ENCODE measurements around the gene TANC1.

TANC1 gene

DNA sequence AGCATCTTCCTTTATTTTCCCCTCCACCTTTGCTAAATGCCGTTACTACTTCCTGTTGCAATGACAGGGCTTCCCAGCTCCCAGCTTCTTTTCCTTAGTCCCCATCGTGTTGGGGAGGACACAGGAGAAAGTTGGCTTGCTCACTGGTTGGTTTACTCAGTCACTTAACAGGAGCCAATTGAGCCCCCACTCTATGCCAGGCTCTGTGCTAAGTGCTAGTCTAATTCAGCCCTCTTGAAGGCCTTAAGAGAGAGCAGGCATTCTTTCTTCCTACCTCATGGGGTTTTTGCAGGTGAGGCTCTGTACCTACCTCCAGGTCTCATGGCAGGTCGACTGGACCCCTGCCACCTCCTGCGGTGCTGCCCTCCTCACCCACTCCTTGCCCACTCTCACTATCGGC, 20.1 kb downstream of the TANC1 start:
- no peak overlapping the region for H3K9ac ChIP-seq (ENCODE audit: low read length)
- H3K27me3 ChIP-seq (ENCODE audit: control insufficient read depth, insufficient read depth, low read length), result no peaks in the 10 kb centered on the region
- H3K36me3 ChIP-seq (ENCODE audit: control insufficient read depth, insufficient read depth, low read length), result no peaks in the 10 kb centered on the region
- H3K9me3 ChIP-seq (ENCODE audit: control insufficient read depth, low read length), result no peaks in the 10 kb centered on the region
- no peak overlapping the region for H3K4me3 ChIP-seq (ENCODE audit: low read length)
- H3K4me1 ChIP-seq (ENCODE audit: control insufficient read depth, insufficient read depth, low read length), result no peaks in the 10 kb centered on the region

GRCh38 chr2:158989165-158989564, 20.7 kb downstream of the TANC1 start:
- Histone ChIP-seq H3K9me3 (ENCODE audit: control insufficient read depth, low read length) (no peaks in the 10 kb centered on the region), H3K27me3 (ENCODE audit: control insufficient read depth, insufficient read depth, low read length) (no peaks in the 10 kb centered on the region), H3K4me3 (ENCODE audit: low read length) (no peak overlapping the region), H3K9ac (ENCODE audit: low read length) (no peak overlapping the region), H3K36me3 (ENCODE audit: control insufficient read depth, insufficient read depth, low read length) (no peaks in the 10 kb centered on the region), H3K4me1 (ENCODE audit: control insufficient read depth, insufficient read depth, low read length) (peaks cover 5% of the 10 kb centered on the region)

DNA sequence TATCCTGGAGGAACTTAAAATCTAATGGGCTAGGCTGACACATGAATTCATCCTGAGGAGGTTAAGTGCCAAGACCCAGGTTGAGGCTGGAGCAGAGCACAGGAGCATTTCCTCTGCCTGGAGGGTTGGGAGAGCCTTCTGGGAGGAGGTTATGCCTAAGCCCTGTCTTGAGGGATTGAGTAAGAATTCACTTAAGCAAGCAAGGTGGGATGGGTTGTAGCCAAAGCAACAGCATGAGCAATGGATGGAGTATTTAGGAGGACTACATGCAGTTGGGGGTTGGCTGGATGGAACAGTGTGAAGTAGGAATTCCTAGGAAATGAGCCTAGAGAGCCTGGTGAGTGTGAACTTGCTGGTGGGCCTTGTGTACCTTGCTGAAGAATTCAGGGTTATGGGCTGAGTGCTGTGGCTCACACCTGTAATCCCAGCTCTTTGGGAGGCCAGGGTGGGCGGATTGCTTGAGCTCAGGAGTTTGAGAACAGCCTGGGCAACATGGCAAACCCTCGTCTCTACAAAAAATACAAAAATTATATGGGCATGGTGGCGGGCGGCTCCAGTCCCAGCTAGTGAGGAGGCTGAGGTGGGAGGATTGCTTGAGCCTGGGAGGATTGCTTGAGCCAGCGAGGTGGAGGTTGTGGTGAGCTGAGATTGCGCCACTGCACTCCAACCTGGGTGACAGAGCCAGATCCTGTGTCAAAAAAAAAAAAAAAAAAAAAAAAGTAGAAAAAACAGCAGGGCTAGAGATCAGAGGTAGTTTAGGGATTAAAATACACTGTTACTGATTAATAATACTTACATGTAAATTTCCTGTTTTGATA, 22.2 kb downstream of the TANC1 start:
- Histone ChIP-seq H3K9me3 (ENCODE audit: control insufficient read depth, low read length) (no peaks in the 10 kb centered on the region), H3K27me3 (ENCODE audit: control insufficient read depth, insufficient read depth, low read length) (no peaks in the 10 kb centered on the region), H3K36me3 (ENCODE audit: control insufficient read depth, insufficient read depth, low read length) (no peaks in the 10 kb centered on the region), H3K4me3 (ENCODE audit: low read length) (no peak overlapping the region), H3K9ac (ENCODE audit: low read length) (no peak overlapping the region), H3K4me1 (ENCODE audit: control insufficient read depth, insufficient read depth, low read length) (peaks cover 8% of the 10 kb centered on the region)

DNA sequence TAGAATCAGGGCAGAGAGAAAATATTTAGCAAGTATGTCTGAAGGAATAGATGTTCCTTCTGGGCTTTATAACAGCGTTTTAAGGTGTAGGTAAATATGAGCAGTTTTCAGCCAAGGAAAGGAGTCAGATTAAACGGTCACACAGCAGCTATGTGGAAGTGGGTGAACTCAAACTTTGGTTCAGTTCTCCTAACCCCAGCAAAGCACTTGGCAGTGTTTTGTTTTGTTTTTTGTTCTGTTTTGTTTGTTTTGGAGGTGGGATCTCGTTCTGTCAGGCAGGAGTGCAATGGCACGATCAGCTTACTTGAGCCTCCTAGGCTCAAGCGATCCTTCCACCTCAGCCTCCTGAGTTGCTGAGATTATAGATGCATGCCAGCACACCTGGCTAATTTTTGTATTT, 24.6 kb downstream of the TANC1 start:
- H3K9ac ChIP-seq (ENCODE audit: low read length), result no peak overlapping the region
- peaks cover 18% of the 10 kb centered on the region for H3K4me1 ChIP-seq (ENCODE audit: control insufficient read depth, insufficient read depth, low read length)
- H3K27me3 ChIP-seq (ENCODE audit: control insufficient read depth, insufficient read depth, low read length), result no peaks in the 10 kb centered on the region
- no peak overlapping the region for H3K4me3 ChIP-seq (ENCODE audit: low read length)
- no peaks in the 10 kb centered on the region for H3K36me3 ChIP-seq (ENCODE audit: control insufficient read depth, insufficient read depth, low read length)
- no peaks in the 10 kb centered on the region for H3K9me3 ChIP-seq (ENCODE audit: control insufficient read depth, low read length)

DNA sequence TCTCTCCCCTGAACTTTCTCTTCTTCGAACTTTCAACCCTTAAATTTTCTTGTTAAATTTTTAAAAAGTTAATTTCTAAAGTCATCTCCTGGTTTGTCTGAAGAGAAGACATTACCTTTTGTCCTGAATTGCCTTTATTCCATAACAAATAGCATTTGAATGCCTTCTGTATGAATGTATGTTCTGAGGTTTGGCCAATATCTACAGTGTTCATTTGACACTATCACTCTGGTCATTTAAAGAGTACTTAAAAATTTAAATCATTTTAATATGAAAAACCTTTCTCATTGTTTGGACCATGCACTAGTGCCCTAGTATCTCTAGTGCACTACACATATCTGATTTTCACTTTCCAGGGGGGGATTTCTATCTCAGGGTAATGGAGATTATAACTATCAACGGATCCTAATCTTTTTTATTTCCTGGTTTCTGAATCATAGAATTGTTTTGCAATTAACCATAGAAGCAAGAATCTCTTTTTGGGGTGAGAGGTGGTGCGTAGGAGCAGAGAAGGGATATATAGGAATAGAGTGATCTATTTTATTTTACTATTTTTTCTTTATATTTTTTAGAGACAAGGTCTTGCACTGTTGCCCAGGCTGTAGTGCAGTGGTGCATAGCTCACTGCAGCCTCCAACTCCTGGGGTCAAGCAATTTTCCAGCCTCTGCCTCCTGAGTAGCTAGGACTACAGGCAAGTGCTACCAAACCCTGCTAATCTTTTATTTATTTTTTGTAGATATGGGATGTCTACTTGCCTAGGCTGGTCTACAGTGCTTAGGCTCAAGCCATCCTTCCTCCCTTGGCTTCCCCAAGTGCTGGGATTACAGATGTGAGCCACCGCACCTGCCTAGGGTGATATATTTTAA, 25.5 kb downstream of the TANC1 start:
- peaks cover 25% of the 10 kb centered on the region for H3K4me1 ChIP-seq (ENCODE audit: control insufficient read depth, insufficient read depth, low read length)
- no peak overlapping the region for H3K4me3 ChIP-seq (ENCODE audit: low read length)
- no peaks in the 10 kb centered on the region for H3K27me3 ChIP-seq (ENCODE audit: control insufficient read depth, insufficient read depth, low read length)
- H3K9ac ChIP-seq (ENCODE audit: low read length), result no peak overlapping the region
- no peaks in the 10 kb centered on the region for H3K36me3 ChIP-seq (ENCODE audit: control insufficient read depth, insufficient read depth, low read length)
- H3K9me3 ChIP-seq (ENCODE audit: control insufficient read depth, low read length), result no peaks in the 10 kb centered on the region

DNA sequence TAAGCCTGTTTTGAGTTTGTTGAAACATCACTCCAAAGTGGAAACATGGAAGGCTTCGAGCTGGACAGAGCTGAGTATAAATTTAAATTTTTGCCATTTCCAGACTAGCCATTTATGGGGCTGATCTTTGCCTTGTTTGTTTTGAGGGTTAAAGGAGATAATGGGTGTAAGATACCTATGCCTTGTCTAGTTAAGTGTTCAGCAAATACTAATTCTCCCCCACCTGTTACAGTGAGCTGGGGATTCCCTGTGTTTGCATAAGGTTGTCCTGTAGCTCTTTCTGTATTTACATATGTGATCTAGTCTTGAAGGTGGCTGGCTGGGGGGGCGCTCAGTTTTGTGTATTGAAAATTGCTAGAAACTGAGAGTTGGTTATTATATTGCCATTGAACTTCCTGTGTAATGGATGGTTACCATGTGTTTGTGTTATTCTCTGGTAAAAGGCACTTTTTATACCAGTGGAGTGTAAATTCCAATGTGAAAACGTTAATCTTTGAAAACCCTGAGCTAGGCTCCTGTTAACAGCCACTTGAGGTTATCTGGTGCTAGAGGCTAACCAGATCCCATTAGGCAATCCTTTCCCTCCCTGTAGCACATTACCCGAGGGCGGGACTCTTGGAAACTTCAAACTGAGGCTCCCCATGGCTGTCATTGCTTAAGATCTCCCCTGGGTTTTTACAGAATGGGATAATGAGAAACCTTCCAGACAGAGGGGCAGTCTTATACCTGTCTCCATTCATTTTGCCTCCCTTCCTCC, 26.7 kb downstream of the TANC1 start:
- Histone ChIP-seq H3K9ac (ENCODE audit: low read length) (no peak overlapping the region), H3K4me1 (ENCODE audit: control insufficient read depth, insufficient read depth, low read length) (peaks cover 28% of the 10 kb centered on the region), H3K9me3 (ENCODE audit: control insufficient read depth, low read length) (no peaks in the 10 kb centered on the region), H3K36me3 (ENCODE audit: control insufficient read depth, insufficient read depth, low read length) (no peaks in the 10 kb centered on the region), H3K4me3 (ENCODE audit: low read length) (no peak overlapping the region), H3K27me3 (ENCODE audit: control insufficient read depth, insufficient read depth, low read length) (no peaks in the 10 kb centered on the region)

- H3K36me3 ChIP-seq (ENCODE audit: control insufficient read depth, insufficient read depth, low read length), result no peaks in the 10 kb centered on the region
- no peaks in the 10 kb centered on the region for H3K27me3 ChIP-seq (ENCODE audit: control insufficient read depth, insufficient read depth, low read length)
- H3K9me3 ChIP-seq (ENCODE audit: control insufficient read depth, low read length), result no peaks in the 10 kb centered on the region
- H3K9ac ChIP-seq (ENCODE audit: low read length), result no peak overlapping the region
- H3K4me1 ChIP-seq (ENCODE audit: control insufficient read depth, insufficient read depth, low read length), result peaks cover 28% of the 10 kb centered on the region
- H3K4me3 ChIP-seq (ENCODE audit: low read length), result no peak overlapping the region
Measured at GRCh38 chr2:158995677-158996049, 27.2 kb downstream of the TANC1 start.

- no peak overlapping the region for H3K4me3 ChIP-seq (ENCODE audit: low read length)
- no peaks in the 10 kb centered on the region for H3K9me3 ChIP-seq (ENCODE audit: control insufficient read depth, low read length)
- H3K4me1 ChIP-seq (ENCODE audit: control insufficient read depth, insufficient read depth, low read length), result peaks cover 28% of the 10 kb centered on the region
- H3K27me3 ChIP-seq (ENCODE audit: control insufficient read depth, insufficient read depth, low read length), result no peaks in the 10 kb centered on the region
- no peak overlapping the region for H3K9ac ChIP-seq (ENCODE audit: low read length)
- H3K36me3 ChIP-seq (ENCODE audit: control insufficient read depth, insufficient read depth, low read length), result no peaks in the 10 kb centered on the region
Measured at GRCh38 chr2:158996378-158996993, 28.0 kb downstream of the TANC1 start.

DNA sequence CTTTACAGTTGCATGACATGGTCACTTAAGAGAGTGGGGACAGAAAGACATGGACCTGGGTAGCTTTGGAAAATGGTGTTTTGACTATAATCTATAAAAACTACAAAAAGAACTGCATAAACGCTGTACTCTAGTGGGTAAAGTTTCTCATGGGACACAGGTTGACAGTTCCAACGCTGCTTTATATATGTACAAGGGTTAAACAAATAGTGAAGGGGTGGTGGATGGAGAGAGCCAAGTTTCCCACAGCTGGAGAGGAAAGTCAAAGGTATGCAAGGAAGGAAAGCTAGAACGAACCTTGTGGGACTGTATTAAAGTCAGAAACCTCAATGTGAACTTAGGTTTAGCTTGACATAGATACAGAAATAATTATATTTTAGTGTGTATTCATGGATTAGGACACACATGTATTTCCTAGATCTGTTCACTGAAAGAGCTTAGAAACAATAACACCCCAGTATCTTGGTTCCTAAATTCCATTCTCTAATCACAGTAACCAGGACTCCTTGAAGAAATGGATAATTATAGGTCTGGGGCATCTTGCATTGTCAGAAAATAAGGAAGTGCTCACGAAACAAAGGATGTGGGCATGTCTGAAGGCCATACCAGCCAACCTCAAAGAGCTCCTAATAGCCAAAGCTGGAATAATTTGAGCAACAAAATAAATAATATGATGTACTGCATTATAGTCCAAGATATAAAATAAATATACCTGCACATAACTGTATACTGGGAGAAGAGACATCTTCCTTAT, 28.8 kb downstream of the TANC1 start:
- no peaks in the 10 kb centered on the region for H3K36me3 ChIP-seq (ENCODE audit: control insufficient read depth, insufficient read depth, low read length)
- peaks cover 28% of the 10 kb centered on the region for H3K4me1 ChIP-seq (ENCODE audit: control insufficient read depth, insufficient read depth, low read length)
- H3K9me3 ChIP-seq (ENCODE audit: control insufficient read depth, low read length), result no peaks in the 10 kb centered on the region
- H3K4me3 ChIP-seq (ENCODE audit: low read length), result no peak overlapping the region
- no peaks in the 10 kb centered on the region for H3K27me3 ChIP-seq (ENCODE audit: control insufficient read depth, insufficient read depth, low read length)
- H3K9ac ChIP-seq (ENCODE audit: low read length), result no peak overlapping the region

DNA sequence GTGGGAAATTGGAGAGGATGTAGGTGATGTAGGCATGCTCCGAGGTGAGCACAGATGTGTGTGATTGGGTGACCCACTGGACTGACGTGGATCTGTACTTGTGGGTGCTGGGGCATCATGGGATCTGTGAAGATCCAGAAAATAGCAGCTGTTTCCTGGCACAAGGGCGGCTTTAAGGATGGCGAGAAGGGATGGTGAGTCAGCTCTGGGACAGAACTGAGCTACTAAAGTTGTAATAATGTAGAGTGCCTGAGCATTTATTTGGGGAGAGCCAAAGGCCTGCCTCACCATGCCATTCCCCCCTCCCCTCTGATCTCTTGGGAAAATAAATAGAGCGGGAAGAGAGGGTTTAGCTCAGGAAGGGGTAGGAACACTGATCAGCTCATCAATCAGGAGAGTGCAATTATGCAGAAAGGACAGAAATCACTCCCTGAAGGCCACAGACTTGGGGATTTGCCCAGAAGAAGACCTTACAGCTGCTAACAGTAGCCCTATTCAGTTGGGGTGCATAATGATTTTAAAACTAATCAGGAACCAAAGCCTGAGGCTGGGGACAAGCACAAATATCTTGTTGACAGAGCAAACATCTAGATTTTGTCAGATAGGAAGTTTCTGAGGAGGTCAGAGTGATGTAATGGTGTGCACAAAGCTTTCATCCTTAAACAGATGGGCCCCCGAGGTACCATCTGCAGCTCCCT, 30.3 kb downstream of the TANC1 start:
- Histone ChIP-seq H3K4me3 (ENCODE audit: low read length) (no peak overlapping the region), H3K9ac (ENCODE audit: low read length) (no peak overlapping the region)

DNA sequence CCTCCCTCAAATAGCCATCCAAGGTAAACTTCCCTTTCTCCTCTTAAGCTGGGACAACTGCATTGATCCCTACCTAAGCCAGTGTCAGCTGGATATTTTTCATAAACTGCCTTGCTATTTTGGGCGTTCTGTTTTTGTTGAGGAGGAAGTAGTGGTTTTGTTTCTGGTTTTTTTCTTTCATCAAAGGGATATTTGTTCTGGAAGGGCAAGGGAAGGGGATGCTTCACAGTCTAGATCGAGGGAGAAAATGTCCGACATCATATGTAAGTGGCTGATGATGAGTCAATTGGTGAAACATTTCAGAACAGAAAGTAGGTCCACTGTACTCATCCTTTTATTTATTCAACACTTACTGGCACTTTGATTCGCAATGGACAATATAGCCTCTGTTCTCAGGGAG, 31.0 kb downstream of the TANC1 start:
- H3K4me3 ChIP-seq (ENCODE audit: low read length), result no peak overlapping the region
- H3K4me1 ChIP-seq (ENCODE audit: control insufficient read depth, insufficient read depth, low read length), result peaks cover 20% of the 10 kb centered on the region
- H3K27me3 ChIP-seq (ENCODE audit: control insufficient read depth, insufficient read depth, low read length), result no peaks in the 10 kb centered on the region
- H3K9me3 ChIP-seq (ENCODE audit: control insufficient read depth, low read length), result no peaks in the 10 kb centered on the region
- no peaks in the 10 kb centered on the region for H3K36me3 ChIP-seq (ENCODE audit: control insufficient read depth, insufficient read depth, low read length)
- H3K9ac ChIP-seq (ENCODE audit: low read length), result no peak overlapping the region

More for the DNA sequence above, 30.3 kb downstream of the TANC1 start:
- Histone ChIP-seq H3K27me3 (ENCODE audit: control insufficient read depth, insufficient read depth, low read length) (no peaks in the 10 kb centered on the region), H3K36me3 (ENCODE audit: control insufficient read depth, insufficient read depth, low read length) (no peaks in the 10 kb centered on the region), H3K4me1 (ENCODE audit: control insufficient read depth, insufficient read depth, low read length) (peaks cover 27% of the 10 kb centered on the region), H3K9me3 (ENCODE audit: control insufficient read depth, low read length) (no peaks in the 10 kb centered on the region)

Data from mucosa of stomach (tissue), 1 donor.